ENCODE data around the gene EIPR1.

Gene EIPR1

GRCh38 chr2:3405876-3406275 is 28.3 kb upstream of the EIPR1 start:
- DNase-seq: no peak
- Histone ChIP-seq H3K36me3 (peaks cover 28% of the 10 kb centered on the region), H3K9me3 (no peaks in the 10 kb centered on the region), H3K27me3 (no peaks in the 10 kb centered on the region), H3K4me3 (ENCODE audit: low read depth, low read length) (no peak overlapping the region), H3K4me1 (no peaks in the 10 kb centered on the region)
- no peak for TF ChIP-seq CTCF (IDR thresholded peaks at IDR 0.05; ENCODE audit: low read depth, low read length)

DNA sequence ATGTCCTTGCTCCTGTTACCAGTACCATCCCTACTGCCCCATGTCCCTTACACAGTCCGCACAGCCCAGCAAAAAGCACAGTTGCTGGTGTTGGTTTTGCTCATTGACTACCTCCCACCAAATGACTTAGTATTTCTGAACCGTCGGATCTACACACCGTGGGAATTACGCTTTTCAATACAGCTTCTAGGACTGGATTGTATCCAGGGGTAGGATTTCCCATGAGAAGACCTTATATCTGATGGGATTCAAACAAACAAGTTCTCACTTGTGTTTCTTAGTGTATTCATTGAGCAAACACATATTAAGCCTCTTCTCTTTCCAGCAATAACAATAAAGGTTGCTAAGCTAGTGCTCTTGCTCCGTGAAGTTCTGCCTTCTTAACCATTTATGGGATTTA is 27.7 kb upstream of the EIPR1 start:
- DNase-seq: no peak
- no peak for TF ChIP-seq CTCF (IDR thresholded peaks at IDR 0.05; ENCODE audit: low read depth, low read length)
- H3K4me3 ChIP-seq (ENCODE audit: low read depth, low read length): no peak overlapping the region
- H3K9me3 ChIP-seq: no peaks in the 10 kb centered on the region
- no peaks in the 10 kb centered on the region for H3K27me3 ChIP-seq
- peaks cover 30% of the 10 kb centered on the region for H3K36me3 ChIP-seq
- peaks cover 4% of the 10 kb centered on the region for H3K4me1 ChIP-seq

GRCh38 chr2:3404349-3404894 is 26.8 kb upstream of the EIPR1 start:
- H3K4me3 ChIP-seq (ENCODE audit: low read depth, low read length): no peak overlapping the region
- no peak for TF ChIP-seq CTCF (IDR thresholded peaks at IDR 0.05; ENCODE audit: low read depth, low read length)
- no peaks in the 10 kb centered on the region for H3K9me3 ChIP-seq
- H3K27me3 ChIP-seq: no peaks in the 10 kb centered on the region
- H3K4me1 ChIP-seq: peaks cover 5% of the 10 kb centered on the region
- H3K36me3 ChIP-seq: peaks cover 30% of the 10 kb centered on the region
- no peak for DNase-seq

- no peak for TF ChIP-seq CTCF (IDR thresholded peaks at IDR 0.05; ENCODE audit: low read depth, low read length)
These were observed 26.1 kb upstream of the EIPR1 start for GRCh38 chr2:3403587-3404334.

DNA sequence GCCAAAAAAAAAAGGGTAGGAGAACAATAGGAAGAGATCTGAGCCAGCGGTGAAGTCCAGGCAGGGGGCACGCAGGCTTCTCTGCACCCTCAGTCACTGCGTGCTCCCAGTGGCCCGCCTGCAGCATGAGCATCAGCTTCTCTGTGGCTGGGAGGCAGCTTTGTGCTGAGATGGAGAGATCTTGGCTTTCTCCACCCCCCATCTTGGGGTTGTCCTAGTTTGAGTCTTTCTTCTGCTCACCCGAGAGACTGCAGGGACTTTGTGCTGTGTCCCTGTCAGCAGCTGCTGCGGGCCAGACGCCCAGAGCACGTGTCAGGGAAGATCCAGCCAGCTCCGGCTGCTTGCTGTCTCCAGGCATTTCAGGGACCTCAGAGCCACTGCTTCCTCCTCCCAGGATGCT is 22.2 kb upstream of the EIPR1 start:
- Histone ChIP-seq H3K4me1 (peaks cover 16% of the 10 kb centered on the region), H3K27me3 (no peaks in the 10 kb centered on the region), H3K36me3 (peaks cover 36% of the 10 kb centered on the region), H3K9me3 (peaks cover 3% of the 10 kb centered on the region; the same call in 1 of the 2 replicates), H3K4me3 (ENCODE audit: low read depth, low read length) (peak overlapping the region; percentile 37)
- peak; percentile 77 for DNase-seq
- no peak for TF ChIP-seq CTCF (IDR thresholded peaks at IDR 0.05; ENCODE audit: low read depth, low read length)

More at GRCh38 chr2:3403587-3404334, 26.1 kb upstream of the EIPR1 start:
- no peak for DNase-seq
- Histone ChIP-seq H3K36me3 (peaks cover 30% of the 10 kb centered on the region), H3K4me3 (ENCODE audit: low read depth, low read length) (no peak overlapping the region), H3K4me1 (peaks cover 12% of the 10 kb centered on the region), H3K9me3 (no peaks in the 10 kb centered on the region), H3K27me3 (no peaks in the 10 kb centered on the region)

DNA sequence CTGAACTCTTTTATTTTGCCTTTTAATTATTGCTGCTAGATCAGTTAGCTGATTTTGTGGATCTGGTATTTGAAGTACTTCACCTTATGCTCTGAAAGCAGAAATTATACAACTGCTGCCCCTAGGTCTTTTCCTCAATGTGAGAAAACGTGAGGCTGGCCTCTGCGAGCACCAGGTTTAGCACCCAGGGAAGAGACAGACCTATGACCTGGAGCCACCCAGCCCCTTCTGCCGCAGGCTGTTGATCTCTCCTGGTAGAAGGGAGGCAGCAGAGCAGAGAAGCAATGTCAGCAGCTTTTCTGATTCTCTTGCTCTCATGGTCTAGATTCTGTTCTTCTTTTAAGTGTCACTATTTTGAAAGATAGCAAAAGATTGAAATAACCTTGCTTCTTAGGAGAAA is 21.8 kb upstream of the EIPR1 start:
- Histone ChIP-seq H3K4me1 (peaks cover 16% of the 10 kb centered on the region), H3K9me3 (peaks cover 3% of the 10 kb centered on the region; the same call in 1 of the 2 replicates), H3K36me3 (peaks cover 36% of the 10 kb centered on the region), H3K4me3 (ENCODE audit: low read depth, low read length) (peak overlapping the region; percentile 37), H3K27me3 (no peaks in the 10 kb centered on the region)
- DNase-seq: peak; percentile 45
- no peak for TF ChIP-seq CTCF (IDR thresholded peaks at IDR 0.05; ENCODE audit: low read depth, low read length)
